OCI-LY1 (cell line): ENCODE results near the gene IL11.

Experiments
- EZH2 ChIP-seq: fragments of 200-600 bp; sonication (generic), shearing (Covaris generic); IDR thresholded peaks from 2 replicates; pipeline ENCODE4 v1.8.0; 2017; ENCODE audit warnings: borderline replicate concordance, mixed run types, mild to moderate bottlenecking, antibody characterized with exemption, low read length, moderate library complexity, mixed read lengths
- TF ChIP-seq, protein P1 (sequence below): fragments of 200-600 bp; sonication (generic), shearing (Covaris generic); IDR thresholded peaks from 2 replicates; pipeline ENCODE4 v1.5.1; 2017; ENCODE audit warnings: mild to moderate bottlenecking, antibody characterized with exemption, low read length, moderate library complexity, mixed read lengths

DNA sequence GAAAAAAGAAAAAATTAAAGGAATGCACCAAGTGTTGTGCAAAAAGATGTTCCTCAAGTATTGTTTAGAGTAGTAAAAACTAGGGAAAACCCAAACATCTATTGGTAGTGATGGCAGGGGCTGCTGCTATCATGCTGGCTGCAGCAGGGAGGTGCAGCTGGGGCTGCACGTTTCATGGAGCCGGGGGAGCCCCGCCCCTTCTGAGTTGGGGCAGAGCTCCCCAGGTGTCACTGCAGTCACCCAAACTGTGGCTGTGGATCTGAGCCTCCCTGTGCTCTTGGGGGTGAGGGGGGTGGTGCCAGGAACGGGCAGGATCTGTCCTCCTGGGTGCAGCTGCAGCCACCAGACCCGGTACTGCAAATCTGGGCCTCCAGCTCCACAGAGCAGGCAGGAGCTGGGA, 48.8 kb upstream of the IL11 start:
- TF ChIP-seq, protein P1, sequence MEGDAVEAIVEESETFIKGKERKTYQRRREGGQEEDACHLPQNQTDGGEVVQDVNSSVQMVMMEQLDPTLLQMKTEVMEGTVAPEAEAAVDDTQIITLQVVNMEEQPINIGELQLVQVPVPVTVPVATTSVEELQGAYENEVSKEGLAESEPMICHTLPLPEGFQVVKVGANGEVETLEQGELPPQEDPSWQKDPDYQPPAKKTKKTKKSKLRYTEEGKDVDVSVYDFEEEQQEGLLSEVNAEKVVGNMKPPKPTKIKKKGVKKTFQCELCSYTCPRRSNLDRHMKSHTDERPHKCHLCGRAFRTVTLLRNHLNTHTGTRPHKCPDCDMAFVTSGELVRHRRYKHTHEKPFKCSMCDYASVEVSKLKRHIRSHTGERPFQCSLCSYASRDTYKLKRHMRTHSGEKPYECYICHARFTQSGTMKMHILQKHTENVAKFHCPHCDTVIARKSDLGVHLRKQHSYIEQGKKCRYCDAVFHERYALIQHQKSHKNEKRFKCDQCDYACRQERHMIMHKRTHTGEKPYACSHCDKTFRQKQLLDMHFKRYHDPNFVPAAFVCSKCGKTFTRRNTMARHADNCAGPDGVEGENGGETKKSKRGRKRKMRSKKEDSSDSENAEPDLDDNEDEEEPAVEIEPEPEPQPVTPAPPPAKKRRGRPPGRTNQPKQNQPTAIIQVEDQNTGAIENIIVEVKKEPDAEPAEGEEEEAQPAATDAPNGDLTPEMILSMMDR = no peak
- no peak for TF ChIP-seq EZH2
